HG03097 (cell line): ENCODE data around the gene PPP1R1B.

Experiments used
- ATAC-seq: cut with Tn5 transposase; IDR thresholded peaks from one replicate; pipeline ENCODE4 v1.9.1; 2021; ENCODE audit not compliant: unreplicated experiment, low FRiP score

The PPP1R1B gene

GRCh38 chr17:39651923-39652586 is 25.3 kb downstream of the PPP1R1B start:
- ATAC-seq = no peak

DNA sequence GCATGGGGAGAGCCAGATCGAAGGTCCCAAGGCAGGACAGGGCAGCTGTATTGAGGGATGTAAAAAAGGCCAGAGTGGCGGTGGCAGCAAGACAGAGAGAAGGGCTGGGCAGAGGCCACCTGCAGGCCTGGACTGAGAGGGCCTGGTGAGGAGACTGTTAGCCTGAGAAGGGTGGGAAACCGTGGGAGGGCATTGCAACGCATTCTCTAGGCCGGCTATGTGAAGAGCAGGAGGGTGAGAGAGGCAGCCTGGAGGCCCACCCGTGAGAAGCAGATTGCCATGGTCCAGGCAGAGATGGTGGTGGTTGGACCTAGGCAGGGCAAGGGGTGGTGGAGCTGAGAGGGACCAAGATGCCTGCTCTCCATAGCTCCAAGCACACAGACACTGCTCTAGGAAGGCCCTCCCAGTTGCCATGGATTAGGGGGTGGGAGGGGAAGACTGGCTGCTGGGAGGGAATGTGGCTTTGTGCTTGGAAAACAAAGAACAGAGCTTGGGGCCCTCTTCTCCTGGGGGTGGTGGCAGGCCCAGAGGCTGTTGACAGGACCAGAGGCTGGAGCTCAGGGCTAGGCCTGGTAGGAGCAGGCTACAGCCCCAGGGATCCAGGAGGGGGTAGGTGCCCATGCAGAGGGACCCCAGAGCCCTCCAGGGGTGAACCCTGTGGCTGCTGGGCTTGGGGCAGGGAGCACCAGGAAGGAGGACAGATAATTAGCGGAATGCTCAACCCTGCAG is 26.0 kb downstream of the PPP1R1B start:
- ATAC-seq = no peak

GRCh38 chr17:39653316-39653661 is 26.5 kb downstream of the PPP1R1B start:
- ATAC-seq = no peak

GRCh38 chr17:39653662-39654331 is 27.0 kb downstream of the PPP1R1B start:
- ATAC-seq = no peak

- no peak for ATAC-seq
These were observed 28.4 kb downstream of the PPP1R1B start for GRCh38 chr17:39655105-39655504.

- ATAC-seq = no peak
These were observed 31.6 kb downstream of the PPP1R1B start for GRCh38 chr17:39658346-39658745.

- ATAC-seq = no peak
These were observed 32.0 kb downstream of the PPP1R1B start for GRCh38 chr17:39658760-39659159.

DNA sequence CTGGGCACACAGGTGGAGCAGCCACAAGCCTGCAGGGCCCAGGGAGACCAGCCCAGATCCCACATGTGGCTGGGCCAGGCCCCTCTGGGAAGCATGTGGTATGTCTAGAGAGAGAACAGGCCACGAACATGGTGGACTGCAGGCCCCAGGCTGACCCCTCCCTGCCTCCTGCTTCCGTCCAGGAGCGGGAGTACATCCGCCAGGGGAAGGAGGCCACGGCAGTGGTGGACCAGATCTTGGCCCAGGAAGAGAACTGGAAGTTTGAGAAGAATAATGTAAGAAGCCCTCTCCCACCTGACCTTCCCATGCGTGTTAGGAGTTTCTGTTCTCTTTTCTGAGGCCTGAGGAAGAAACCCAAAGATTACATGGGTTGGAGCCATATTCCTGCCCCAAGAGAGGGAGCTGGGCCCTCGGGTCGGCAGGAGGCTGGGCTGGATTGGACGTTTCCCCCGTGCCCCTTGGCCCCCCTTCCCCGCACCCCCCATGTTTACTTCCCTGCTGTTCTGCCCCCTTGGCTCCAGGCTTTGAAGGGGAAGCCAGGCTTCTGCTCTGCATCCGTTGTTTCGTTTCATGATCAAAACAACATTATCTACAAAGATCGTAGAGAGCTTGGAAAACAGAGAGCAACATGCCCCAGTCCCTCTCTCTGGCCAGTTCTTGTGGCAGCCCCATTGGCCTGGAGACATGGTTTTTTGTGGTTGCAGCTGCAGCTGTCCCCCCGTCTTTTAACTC is 32.7 kb downstream of the PPP1R1B start:
- no peak for ATAC-seq

DNA sequence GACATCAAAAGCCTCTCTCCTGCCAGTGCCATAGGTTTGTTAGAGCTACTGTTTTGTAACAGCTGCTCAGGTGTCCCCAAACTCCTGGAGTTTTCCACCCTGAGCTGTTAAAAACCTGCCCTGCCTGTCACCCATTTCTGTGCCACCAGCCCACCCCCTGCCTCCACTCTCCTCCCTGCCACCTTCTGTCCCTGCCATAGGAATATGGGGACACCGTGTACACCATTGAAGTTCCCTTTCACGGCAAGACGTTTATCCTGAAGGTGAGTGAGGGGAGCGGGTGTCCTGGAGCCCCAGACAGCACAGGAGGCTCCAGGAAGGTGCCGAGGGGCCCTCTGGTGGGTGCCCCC is 33.2 kb downstream of the PPP1R1B start:
- no peak for ATAC-seq

DNA sequence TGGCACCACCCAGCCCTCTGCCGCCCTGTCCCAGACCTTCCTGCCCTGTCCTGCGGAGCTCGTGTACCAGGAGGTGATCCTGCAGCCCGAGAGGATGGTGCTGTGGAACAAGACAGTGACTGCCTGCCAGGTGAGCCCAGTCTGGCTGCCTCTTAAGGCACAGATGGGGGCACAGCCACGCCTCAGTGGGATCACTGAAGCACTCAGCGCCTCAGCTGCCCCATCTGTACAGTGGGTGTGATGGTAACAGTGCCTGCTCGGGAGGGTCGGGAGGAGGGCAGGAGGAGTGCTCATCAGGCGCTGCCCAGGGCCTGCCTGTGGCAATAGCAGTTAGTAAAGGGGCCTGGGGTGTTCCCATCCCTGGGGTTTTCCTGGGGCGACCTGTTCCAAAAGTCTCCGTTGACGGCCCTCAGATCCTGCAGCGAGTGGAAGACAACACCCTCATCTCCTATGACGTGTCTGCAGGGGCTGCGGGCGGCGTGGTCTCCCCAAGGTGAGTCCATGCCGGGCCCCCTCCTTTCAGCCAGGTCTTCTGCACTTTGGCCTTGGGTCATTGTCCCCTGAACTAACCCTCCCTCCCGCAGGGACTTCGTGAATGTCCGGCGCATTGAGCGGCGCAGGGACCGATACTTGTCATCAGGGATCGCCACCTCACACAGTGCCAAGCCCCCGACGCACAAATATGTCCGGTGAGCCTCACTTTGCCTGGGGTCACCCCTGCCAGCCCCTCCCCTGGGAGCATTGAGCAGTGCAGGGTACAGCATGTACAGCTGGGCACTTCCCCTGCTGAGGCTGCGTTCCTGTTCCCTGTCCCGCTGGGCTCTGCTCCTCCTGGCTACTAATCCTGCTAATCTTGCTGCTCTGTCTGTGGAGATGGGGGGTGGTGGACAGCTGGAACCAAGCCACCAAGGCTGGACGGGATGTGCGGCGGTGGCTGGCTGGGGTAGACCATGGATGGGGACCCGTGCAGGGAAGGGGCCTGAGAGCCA is 33.9 kb downstream of the PPP1R1B start:
- no peak for ATAC-seq

GRCh38 chr17:39661744-39662541 is 35.2 kb downstream of the PPP1R1B start:
- ATAC-seq = no peak

- ATAC-seq = no peak
These were observed 36.0 kb downstream of the PPP1R1B start for GRCh38 chr17:39662551-39663339.

- ATAC-seq = no peak
These were observed 36.6 kb downstream of the PPP1R1B start for GRCh38 chr17:39663340-39663687.

DNA sequence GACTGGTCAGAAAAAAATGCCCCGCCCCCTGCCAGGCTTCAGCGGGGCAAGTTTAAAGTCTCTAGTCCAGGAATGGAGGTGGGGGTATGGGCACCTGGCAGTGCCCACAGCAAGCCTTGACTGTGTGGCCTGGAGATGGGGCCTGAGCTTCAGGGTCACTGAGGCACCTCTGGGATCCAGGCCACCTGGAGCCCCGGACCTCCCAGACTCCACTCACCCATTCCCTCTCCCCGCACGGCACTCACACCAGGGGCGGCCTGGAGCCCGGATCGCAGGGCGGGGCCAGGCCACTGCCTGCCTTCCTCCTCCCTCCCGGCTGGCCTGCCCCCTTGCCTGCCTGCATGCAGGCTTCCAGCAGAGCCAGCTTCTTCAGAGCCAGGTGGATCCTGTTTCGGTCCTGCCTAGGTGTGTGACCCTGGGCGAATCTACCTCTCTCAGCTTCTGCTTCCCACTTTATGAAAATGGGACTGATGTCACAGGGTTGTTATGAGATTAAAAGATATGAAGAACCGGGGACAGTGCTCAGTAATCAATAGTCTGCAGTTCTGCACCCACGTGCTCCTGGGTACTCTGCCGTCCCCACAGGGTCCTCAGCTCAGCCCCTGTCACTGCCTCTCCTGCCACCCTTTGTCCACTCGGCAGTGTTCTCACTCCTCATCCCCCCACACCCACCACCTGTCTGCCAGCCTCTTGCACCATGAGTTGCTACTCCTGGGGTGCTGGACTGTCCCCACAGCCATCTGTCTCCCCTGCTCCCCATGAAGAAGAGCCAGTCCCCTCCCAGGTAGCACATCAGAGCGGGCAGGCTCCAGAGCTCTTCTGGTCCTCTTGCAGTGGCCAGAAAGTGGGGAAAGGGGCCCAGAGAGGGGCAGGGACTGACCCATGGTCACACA is 37.2 kb downstream of the PPP1R1B start:
- no peak for ATAC-seq

GRCh38 chr17:39664581-39665561 is 38.1 kb downstream of the PPP1R1B start, which contains the start of gene TCAP:
TCAP (plus strand) TSS chr17:39665349; CDS start chr17:39665360, 11 bp downstream.
- ATAC-seq = no peak

DNA sequence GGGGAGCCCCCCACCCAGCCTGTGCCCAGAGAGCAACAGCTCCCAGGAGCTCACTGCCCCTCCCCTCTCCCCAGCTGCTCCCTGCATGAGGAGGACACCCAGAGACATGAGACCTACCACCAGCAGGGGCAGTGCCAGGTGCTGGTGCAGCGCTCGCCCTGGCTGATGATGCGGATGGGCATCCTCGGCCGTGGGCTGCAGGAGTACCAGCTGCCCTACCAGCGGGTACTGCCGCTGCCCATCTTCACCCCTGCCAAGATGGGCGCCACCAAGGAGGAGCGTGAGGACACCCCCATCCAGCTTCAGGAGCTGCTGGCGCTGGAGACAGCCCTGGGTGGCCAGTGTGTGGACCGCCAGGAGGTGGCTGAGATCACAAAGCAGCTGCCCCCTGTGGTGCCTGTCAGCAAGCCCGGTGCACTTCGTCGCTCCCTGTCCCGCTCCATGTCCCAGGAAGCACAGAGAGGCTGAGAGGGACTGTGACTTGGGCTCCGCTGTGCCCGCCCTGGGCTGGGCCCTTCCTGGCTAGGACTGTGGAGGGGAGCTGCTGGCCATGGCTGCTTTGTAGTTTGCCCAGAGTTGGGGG is 39.0 kb downstream of the PPP1R1B start:
- ATAC-seq = no peak
